CD14-positive monocyte (primary cell): ENCODE results near the gene BARX2. TPM values are rescaled to one million over a fixed set of nuclear protein-coding genes. Genes with fewer than 3 reads are reported as not detected.

Source experiments
- DNase-seq, 3 donors: peaks; one replicate each; pipeline ENCODE4 v3.0.0-alpha.2; 2011 to 2022
- H2AFZ ChIP-seq: 2 replicates; pipeline ENCODE4 v1.6.0; 2012; ENCODE audit warnings: mild to moderate bottlenecking, low read depth, low read length, inconsistent platforms; ENCODE audit not compliant: insufficient read depth, poor library complexity, severe bottlenecking
- H3K27ac ChIP-seq, 2 donors: 1 replicate in 1 of 2; 2 replicates in 1 of 2; pipeline ENCODE4 v1.5.1; 2012 to 2013; ENCODE audit warnings: low read length in 2 of 2, control low read depth in 1 of 2, inconsistent platforms in 1 of 2, low read depth in 1 of 2, mild to moderate bottlenecking in 1 of 2
- H3K27me3 ChIP-seq, 2 donors: one replicate each; pipeline versions ENCODE4 v1.6.0 to v1.6.1; 2011 to 2013; ENCODE audit warnings: low read length in 2 of 2; ENCODE audit not compliant: control insufficient read depth in 2 of 2, insufficient read depth in 2 of 2
- H3K36me3 ChIP-seq, 2 donors: replicated peaks in 1 of 2; 1 replicate in 1 of 2; 2 replicates in 1 of 2; pipeline versions ENCODE4 v1.5.1 to v1.6.1; 2012 to 2013; ENCODE audit warnings: low read length in 2 of 2, control low read depth in 1 of 2, inconsistent platforms in 1 of 2, mild to moderate bottlenecking in 1 of 2; ENCODE audit not compliant: insufficient read depth in 2 of 2, control insufficient read depth in 1 of 2
- H3K4me1 ChIP-seq, 2 donors: 1 replicate in 1 of 2; 2 replicates in 1 of 2; pipeline versions ENCODE4 v1.5.1 to v1.6.1; 2012 to 2013; ENCODE audit warnings: low read length in 2 of 2, control low read depth in 1 of 2, inconsistent platforms in 1 of 2, mild to moderate bottlenecking in 1 of 2, moderate library complexity in 1 of 2; ENCODE audit not compliant: insufficient read depth in 2 of 2, control insufficient read depth in 1 of 2
- H3K4me2 ChIP-seq: replicated peaks from 2 replicates; pipeline ENCODE3; 2012; ENCODE audit warnings: low read length, moderate library complexity, mild to moderate bottlenecking; ENCODE audit not compliant: poor library complexity, severe bottlenecking; ENCODE audit errors: extremely low read depth
- H3K4me3 ChIP-seq, 3 experiments: fragments of 200-600 bp in 1 of 3; sonication (generic) in 1 of 3; replicated peaks in 1 of 3; 1 replicate in 2 of 3; 2 replicates in 1 of 3; pipeline ENCODE4 v1.5.1; 2011 to 2013; ENCODE audit warnings: low read length in 3 of 3, mild to moderate bottlenecking in 3 of 3, control low read depth in 2 of 3, low read depth in 2 of 3, inconsistent platforms in 1 of 3, moderate library complexity in 1 of 3
- H3K79me2 ChIP-seq: 2 replicates; pipeline ENCODE4 v1.6.0; 2012; ENCODE audit warnings: mild to moderate bottlenecking, control low read depth, inconsistent platforms, low read length, moderate library complexity; ENCODE audit not compliant: insufficient read depth
- H3K9ac ChIP-seq: 2 replicates; pipeline ENCODE4 v1.6.0; 2017; ENCODE audit warnings: low read length, mild to moderate bottlenecking; ENCODE audit not compliant: insufficient read depth, poor library complexity, severe bottlenecking
- H3K9me3 ChIP-seq, 2 donors: replicated peaks in 1 of 2; 1 replicate in 1 of 2; 2 replicates in 1 of 2; pipeline versions ENCODE4 v1.5.1 to v1.6.1; 2012 to 2013; ENCODE audit warnings: low read length in 2 of 2, control low read depth in 1 of 2; ENCODE audit not compliant: control insufficient read depth in 1 of 2, insufficient read depth in 1 of 2
- H4K20me1 ChIP-seq: 2 replicates; pipeline ENCODE4 v1.6.0; 2012; ENCODE audit warnings: mild to moderate bottlenecking, low read length, control low read depth, moderate library complexity; ENCODE audit not compliant: insufficient read depth
- H3K27ac Mint-ChIP-seq, 7 donors: one replicate each; pipeline ENCODE4 v1.8.0; 2020; ENCODE audit warnings: mild to moderate bottlenecking in 7 of 7, mixed read lengths in 7 of 7, moderate library complexity in 6 of 7, inconsistent platforms in 2 of 7
- H3K27me3 Mint-ChIP-seq, 3 donors: one replicate each; pipeline ENCODE4 v1.8.0; 2021 to 2022; ENCODE audit warnings: low read depth in 3 of 3, mild to moderate bottlenecking in 3 of 3, mixed read lengths in 3 of 3, moderate library complexity in 3 of 3, inconsistent platforms in 1 of 3
- H3K36me3 Mint-ChIP-seq, 2 donors: one replicate each; pipeline ENCODE4 v1.8.0; 2020; ENCODE audit warnings: mixed read lengths in 2 of 2, inconsistent platforms in 1 of 2, mild to moderate bottlenecking in 1 of 2
- H3K4me1 Mint-ChIP-seq: one replicate; pipeline ENCODE4 v1.8.0; 2020; ENCODE audit warnings: mild to moderate bottlenecking, mixed read lengths
- H3K4me3 Mint-ChIP-seq, 2 donors: one replicate each; pipeline ENCODE4 v1.8.0; 2020; ENCODE audit warnings: mild to moderate bottlenecking in 2 of 2, mixed read lengths in 2 of 2, moderate library complexity in 1 of 2
- H3K9me3 Mint-ChIP-seq, 7 donors: one replicate each; pipeline ENCODE4 v1.8.0; 2020 to 2022; ENCODE audit warnings: mixed read lengths in 7 of 7, mild to moderate bottlenecking in 6 of 7, moderate library complexity in 6 of 7, inconsistent platforms in 2 of 7
- WGBS: methylation state at CpG from one replicate; pipeline ENCODE4 v1.1.5; 2013; ENCODE audit warnings: missing lambda C conversion rate; ENCODE audit not compliant: insufficient coverage; 5-methylcytosine and 5-hydroxymethylcytosine counted together
- intact Hi-C, 2 donors: fragments of 100-400 bp; cut with micrococcal nuclease; formaldehyde crosslinking; loops; one replicate each; pipeline versions ENCODE4 v1.15.0 to v1.15.1; 2023
- polyA plus RNA-seq, 3 donors: library from polyadenylated mRNA; depleted of rRNA in 1 of 3; unstranded in 2 of 3; stranded (reverse) in 1 of 3; fragments of 300-500 nt in 2 of 3; fragments of >200 nt in 1 of 3; fragmentation: Illumina TruSeq in 2 of 3; gene quantifications; 1 replicate in 2 of 3; 2 replicates in 1 of 3; pipeline ENCODE4 v1.2.3, GENCODE V29; 2012 to 2021
- TF ChIP-seq, protein P1 (sequence below): fragments of 200-600 bp; IDR thresholded peaks from one replicate; pipeline ENCODE4 v1.8.0; 2022; ENCODE audit warnings: antibody characterized with exemption, mild to moderate bottlenecking

The BARX2 gene
- polyA plus RNA-seq, 3 donors, result not detected

DNA sequence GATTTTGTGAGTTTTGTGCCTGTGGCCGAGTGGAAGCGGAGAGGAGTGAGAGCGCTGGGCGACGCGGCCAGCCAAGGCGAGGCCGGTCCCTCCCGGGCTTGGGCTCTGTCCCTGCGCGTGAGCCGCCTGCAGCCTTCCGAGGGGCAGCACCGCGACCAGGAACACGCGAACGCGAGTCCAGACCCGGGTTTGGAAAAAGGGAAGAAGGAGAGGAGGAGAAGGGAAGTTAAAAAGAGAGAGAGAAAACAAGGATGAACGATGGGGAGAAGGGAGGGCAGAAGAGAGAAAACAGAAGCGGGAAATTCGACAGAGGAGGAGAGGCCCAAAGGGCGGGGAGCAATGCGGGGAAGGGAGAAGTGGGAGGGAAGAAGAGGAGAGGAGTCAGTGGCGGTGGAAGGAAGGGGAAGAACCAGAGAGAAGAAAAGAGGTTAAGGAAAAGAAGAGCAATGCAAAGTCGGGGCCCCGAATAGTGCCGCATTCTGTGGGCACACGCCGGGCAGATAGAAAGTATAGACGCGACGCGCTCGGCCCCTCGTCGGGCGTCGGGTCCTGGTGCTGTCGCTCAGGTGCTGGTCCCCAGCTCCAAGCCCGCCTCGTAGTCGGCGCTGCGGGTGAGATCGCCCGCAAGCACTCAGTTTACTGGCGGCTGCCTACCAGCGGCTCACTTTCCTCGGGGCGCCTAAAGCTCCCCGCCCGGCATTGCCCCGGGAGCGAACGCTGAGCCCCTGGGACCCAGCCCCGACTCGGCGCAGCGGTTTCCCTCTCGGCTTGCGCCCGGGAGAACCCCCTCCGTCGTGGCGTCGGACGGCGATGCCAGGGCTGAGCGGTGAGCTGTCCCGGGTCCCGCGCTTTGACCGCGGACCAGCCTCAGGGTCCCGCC, 2.8 kb upstream of the BARX2 start:
- Histone ChIP-seq H3K9me3 (peaks cover 0 to 33% of the 10 kb centered on the region in 2 donors), H3K4me1 (peaks cover 20 to 21% of the 10 kb centered on the region in 2 donors), H3K79me2 (no peaks in the 10 kb centered on the region), H3K4me3 (peak overlapping the region in 1 of 3 experiments; percentile 52), H3K27ac (no peak overlapping the region), H3K27me3 (peaks cover 90 to 93% of the 10 kb centered on the region in 2 donors), H3K36me3 (no peaks in the 10 kb centered on the region), H4K20me1 (no peaks in the 10 kb centered on the region), H3K9ac (no peak overlapping the region), H3K4me2 (peak overlapping the region; percentile 59), H2AFZ (peak overlapping the region; percentile 10)
- peak overlapping the region; percentile 24 to 90 for H3K4me3 Mint-ChIP-seq
- TF ChIP-seq, protein P1, sequence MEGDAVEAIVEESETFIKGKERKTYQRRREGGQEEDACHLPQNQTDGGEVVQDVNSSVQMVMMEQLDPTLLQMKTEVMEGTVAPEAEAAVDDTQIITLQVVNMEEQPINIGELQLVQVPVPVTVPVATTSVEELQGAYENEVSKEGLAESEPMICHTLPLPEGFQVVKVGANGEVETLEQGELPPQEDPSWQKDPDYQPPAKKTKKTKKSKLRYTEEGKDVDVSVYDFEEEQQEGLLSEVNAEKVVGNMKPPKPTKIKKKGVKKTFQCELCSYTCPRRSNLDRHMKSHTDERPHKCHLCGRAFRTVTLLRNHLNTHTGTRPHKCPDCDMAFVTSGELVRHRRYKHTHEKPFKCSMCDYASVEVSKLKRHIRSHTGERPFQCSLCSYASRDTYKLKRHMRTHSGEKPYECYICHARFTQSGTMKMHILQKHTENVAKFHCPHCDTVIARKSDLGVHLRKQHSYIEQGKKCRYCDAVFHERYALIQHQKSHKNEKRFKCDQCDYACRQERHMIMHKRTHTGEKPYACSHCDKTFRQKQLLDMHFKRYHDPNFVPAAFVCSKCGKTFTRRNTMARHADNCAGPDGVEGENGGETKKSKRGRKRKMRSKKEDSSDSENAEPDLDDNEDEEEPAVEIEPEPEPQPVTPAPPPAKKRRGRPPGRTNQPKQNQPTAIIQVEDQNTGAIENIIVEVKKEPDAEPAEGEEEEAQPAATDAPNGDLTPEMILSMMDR, result no peak
- H3K36me3 Mint-ChIP-seq, result peaks cover 2 to 5% of the 10 kb centered on the region in 2 donors
- DNase-seq, result no peak
- H3K4me1 Mint-ChIP-seq, result peaks cover 28% of the 10 kb centered on the region
- no peak overlapping the region for H3K27ac Mint-ChIP-seq
- intact Hi-C loops, result no loop called here
- peaks cover 0 to 30% (median 7%) of the 10 kb centered on the region in 7 donors for H3K9me3 Mint-ChIP-seq
- WGBS, result 2% methylated on average over 77 of the region's 77 CpGs
- peaks cover 84 to 98% (median 94%) of the 10 kb centered on the region in 3 donors for H3K27me3 Mint-ChIP-seq

DNA sequence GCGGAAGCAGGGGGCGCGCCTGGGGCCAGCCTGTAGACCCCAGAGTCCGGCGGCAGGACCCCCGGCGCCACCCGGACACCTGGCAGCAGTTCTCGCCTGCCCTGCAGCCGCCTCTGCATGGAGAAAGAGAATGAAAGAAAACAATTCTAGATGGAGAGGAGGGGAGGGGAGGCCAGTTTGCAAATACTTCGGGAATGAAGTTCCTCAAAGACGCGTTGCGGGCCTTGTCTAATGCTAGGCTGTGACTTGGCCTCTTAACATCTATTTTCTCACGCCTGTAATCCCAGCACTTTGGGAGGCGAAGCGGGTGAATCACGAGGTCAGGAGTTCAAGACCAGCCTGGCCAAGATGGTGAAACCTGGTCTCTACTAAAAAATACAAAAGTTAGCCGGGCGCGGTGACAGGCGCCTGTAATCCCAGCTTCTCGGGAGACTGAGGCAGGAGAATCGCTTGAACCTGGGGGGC, 2.1 kb upstream of the BARX2 start:
- H3K4me1 Mint-ChIP-seq, result peaks cover 28% of the 10 kb centered on the region
- Histone ChIP-seq H4K20me1 (no peaks in the 10 kb centered on the region), H3K4me2 (peak overlapping the region; percentile 59), H3K27ac (no peak overlapping the region), H3K9ac (no peak overlapping the region), H3K27me3 (peaks cover 91 to 94% of the 10 kb centered on the region in 2 donors), H3K79me2 (no peaks in the 10 kb centered on the region), H2AFZ (no peak overlapping the region), H3K4me1 (peaks cover 20 to 21% of the 10 kb centered on the region in 2 donors), H3K4me3 (peak overlapping the region in 1 of 3 experiments; percentile 52), H3K36me3 (no peaks in the 10 kb centered on the region), H3K9me3 (peaks cover 0 to 33% of the 10 kb centered on the region in 2 donors)
- H3K4me3 Mint-ChIP-seq, result peak overlapping the region; percentile 37 to 80
- TF ChIP-seq, protein P1, result no peak
- H3K27ac Mint-ChIP-seq, result no peak overlapping the region
- 3% methylated on average over 24 of the region's 24 CpGs for WGBS
- peaks cover 88 to 97% (median 93%) of the 10 kb centered on the region in 3 donors for H3K27me3 Mint-ChIP-seq
- intact Hi-C loops, result no loop called here
- DNase-seq, result no peak
- H3K9me3 Mint-ChIP-seq, result peaks cover 0 to 30% (median 7%) of the 10 kb centered on the region in 7 donors
- peaks cover 2 to 5% of the 10 kb centered on the region in 2 donors for H3K36me3 Mint-ChIP-seq
